Colonic mucosa (tissue), 4 donors: ENCODE results near the gene PFN2. TPM values are rescaled to one million over a fixed set of nuclear protein-coding genes. Genes with fewer than 3 reads are reported as not detected.

ENCODE experiments used
- DNase-seq: peaks from one replicate; pipeline ENCODE4 v3.0.0-alpha.2; 2020
- H3K27ac ChIP-seq: fragments of 200-600 bp; one replicate; pipeline ENCODE4 v1.8.0; 2021
- H3K27me3 ChIP-seq: fragments of 200-600 bp; one replicate; pipeline ENCODE4 v1.8.0; 2021
- H3K36me3 ChIP-seq: fragments of 200-600 bp; one replicate; pipeline ENCODE4 v1.8.0; 2021
- H3K4me1 ChIP-seq: fragments of 200-600 bp; one replicate; pipeline ENCODE4 v1.8.0; 2021; ENCODE audit warnings: mild to moderate bottlenecking
- H3K4me3 ChIP-seq: fragments of 200-600 bp; one replicate; pipeline ENCODE4 v1.8.0; 2021
- H3K9ac ChIP-seq, 2 donors: one replicate each; pipeline ENCODE4 v1.7.0; 2013; ENCODE audit warnings: control low read depth in 2 of 2, low read depth in 2 of 2, low read length in 2 of 2
- H3K9me3 ChIP-seq: fragments of 200-600 bp; one replicate; pipeline ENCODE4 v1.8.0; 2021
- CTCF ChIP-seq: fragments of 200-600 bp; IDR thresholded peaks from one replicate; pipeline ENCODE4 v1.8.0; 2022; ENCODE audit warnings: antibody characterized with exemption, mild to moderate bottlenecking
- intact Hi-C: fragments of 100-400 bp; cut with DNase I; formaldehyde crosslinking; loops from one replicate; pipeline ENCODE4 v1.14.1; 2022
- total RNA-seq, 2 donors: library from RNA; stranded (reverse); fragmentation: NEBNext Ultra II Directional in 1 of 2; extraction: Animal tissue kit (Norgen Biotek cat#: 25700) in 1 of 2; gene quantifications; one replicate each; pipeline ENCODE4 v1.2.1, GENCODE V29; 2021
- donor health status: healthy.
- donor health status: DM: no; HTN: no; CAD: no.
- donor health status: DM: no; HTN: no; CAD: no.

PFN2 gene
- total RNA-seq, 2 donors from 2014 or later = 35.7 to 40.3 TPM

- H3K27ac ChIP-seq = peak overlapping the region; percentile 81
- H3K4me3 ChIP-seq = peak overlapping the region; percentile 82
- intact Hi-C loops = no loop called here
- H3K9me3 ChIP-seq = no peaks in the 10 kb centered on the region
- H3K36me3 ChIP-seq = no peaks in the 10 kb centered on the region
- no peaks in the 10 kb centered on the region for H3K4me1 ChIP-seq
- peak overlapping the region; percentile 40 to 75 for H3K9ac ChIP-seq
- no peak for TF ChIP-seq CTCF
- peak; percentile 57 for DNase-seq
- H3K27me3 ChIP-seq = no peaks in the 10 kb centered on the region
Observed at GRCh38 chr3:149971403-149972075, 844 bp upstream of the PFN2 start.

GRCh38 chr3:149969940-149970715 lies 567 bp downstream of the PFN2 start:
- Histone ChIP-seq H3K9me3 (no peaks in the 10 kb centered on the region), H3K36me3 (no peaks in the 10 kb centered on the region), H3K4me3 (peak overlapping the region; percentile 82), H3K27me3 (no peaks in the 10 kb centered on the region), H3K9ac (peak overlapping the region; percentile 38 to 71), H3K4me1 (no peaks in the 10 kb centered on the region), H3K27ac (peak overlapping the region; percentile 81)
- intact Hi-C loops = loop anchor here (5.0 kb wide), 1 partner anchor 252 kb away; no protein-coding TSS in a partner anchor
- TF ChIP-seq CTCF = no peak
- peak; percentile 88 for DNase-seq

GRCh38 chr3:149969110-149969939 lies 1.4 kb downstream of the PFN2 start:
- Histone ChIP-seq H3K4me1 (no peaks in the 10 kb centered on the region), H3K27me3 (no peaks in the 10 kb centered on the region), H3K4me3 (peak overlapping the region; percentile 82), H3K27ac (peak overlapping the region; percentile 81), H3K9ac (peak overlapping the region in 1 of 2 donors; percentile 38), H3K36me3 (no peaks in the 10 kb centered on the region), H3K9me3 (no peaks in the 10 kb centered on the region)
- intact Hi-C loops = loop anchor here (5.0 kb wide), 1 partner anchor 253 kb away; no protein-coding TSS in a partner anchor
- peak; percentile 53 for DNase-seq
- TF ChIP-seq CTCF = no peak

- Histone ChIP-seq H3K9me3 (no peaks in the 10 kb centered on the region), H3K27me3 (no peaks in the 10 kb centered on the region), H3K4me3 (no peak overlapping the region), H3K4me1 (no peaks in the 10 kb centered on the region), H3K36me3 (no peaks in the 10 kb centered on the region), H3K27ac (no peak overlapping the region), H3K9ac (no peak overlapping the region)
- intact Hi-C loops = loop anchor here (5.0 kb wide), 1 partner anchor 254 kb away; no protein-coding TSS in a partner anchor
- no peak for TF ChIP-seq CTCF
- DNase-seq = no peak
Observed at GRCh38 chr3:149968216-149968615, 2.5 kb downstream of the PFN2 start.

GRCh38 chr3:149967086-149967685 lies 3.5 kb downstream of the PFN2 start:
- H3K4me3 ChIP-seq = no peak overlapping the region
- no peaks in the 10 kb centered on the region for H3K36me3 ChIP-seq
- TF ChIP-seq CTCF = peak; percentile 55
- H3K9ac ChIP-seq = no peak overlapping the region
- no peaks in the 10 kb centered on the region for H3K4me1 ChIP-seq
- no peak for DNase-seq
- H3K27ac ChIP-seq = no peak overlapping the region
- intact Hi-C loops = loop anchor here (2.0 to 5.0 kb wide), 2 partner anchors 218 to 255 kb away; no protein-coding TSS in a partner anchor
- H3K27me3 ChIP-seq = no peaks in the 10 kb centered on the region
- H3K9me3 ChIP-seq = no peaks in the 10 kb centered on the region
